ENCODE data around the gene CDC27. TPM values are rescaled to one million over a fixed set of nuclear protein-coding genes. Genes with fewer than 3 reads are reported as not detected.

Gene CDC27
- total RNA-seq, 6 experiments from 2014 or later = 27.5 to 50.4 (median 32.9) TPM

DNA sequence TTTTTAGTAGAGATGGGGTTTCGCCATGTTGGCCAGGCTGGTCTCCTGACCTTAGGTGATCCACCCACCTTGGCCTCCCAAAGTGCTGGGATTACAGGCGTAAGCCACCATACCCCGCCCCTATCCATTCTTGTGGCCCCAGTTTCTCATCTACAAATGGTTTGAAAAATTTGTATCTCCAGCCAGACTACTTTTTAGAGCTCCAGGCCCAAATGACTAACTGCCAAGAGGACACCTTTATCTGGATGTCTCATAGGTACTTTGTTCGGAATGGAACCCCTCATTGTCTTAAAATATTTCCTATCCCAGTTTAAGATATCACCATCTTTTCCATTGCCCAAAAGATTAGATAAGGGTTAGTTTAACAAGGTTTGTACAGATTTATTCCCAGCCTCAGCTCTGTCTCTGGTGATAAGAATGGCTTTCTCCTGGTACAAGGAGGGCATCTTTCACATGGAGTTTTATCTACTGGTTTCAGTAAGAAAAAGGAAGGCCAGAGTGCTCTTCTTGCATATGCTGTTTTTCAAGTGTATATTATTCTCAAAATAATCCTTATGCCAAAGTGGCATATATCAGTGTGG lies 4.9 kb upstream of the CDC27 start:
- H3K9me3 ChIP-seq = no peaks in the 10 kb centered on the region
- DNase-seq (no peak), ATAC-seq (no peak)
- TF ChIP-seq POLR2A (IDR thresholded peaks at IDR 0.05) = no peak
- WGBS (ENCODE audit: insufficient coverage, low coverage, low lambda C conversion rate, missing lambda C conversion rate) = 92% methylated on average over 4 of the region's 4 CpGs
- H3K4me3 ChIP-seq = no peak overlapping the region
- H3K27ac ChIP-seq = no peak overlapping the region
- intact Hi-C loops (cut with DNase I) = no loop called here
- no peaks in the 10 kb centered on the region for H3K27me3 ChIP-seq
- H3K36me3 ChIP-seq = no peaks in the 10 kb centered on the region
- H3K4me1 ChIP-seq = no peaks in the 10 kb centered on the region

DNA sequence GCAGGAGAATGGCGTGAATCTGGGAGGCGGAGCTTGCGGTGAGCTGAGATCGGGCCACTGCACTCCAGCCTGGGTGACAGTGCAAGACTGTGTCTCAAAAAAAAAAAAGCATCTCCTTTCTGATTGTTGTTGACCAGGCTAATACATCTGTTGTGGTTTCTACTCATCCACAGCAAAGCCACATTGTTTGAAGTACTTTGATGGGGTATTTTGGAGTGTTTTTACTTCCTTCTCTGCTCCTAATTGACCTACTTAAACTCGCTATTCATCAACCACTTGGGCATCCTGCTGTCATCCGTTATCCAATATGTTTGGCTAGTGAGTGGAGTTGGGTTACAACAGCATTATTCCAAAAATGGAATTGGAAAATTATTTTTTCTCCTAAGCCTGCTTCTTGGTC lies 3.5 kb upstream of the CDC27 start:
- 57% methylated on average over 6 of the region's 6 CpGs for WGBS (ENCODE audit: insufficient coverage, low coverage, low lambda C conversion rate, missing lambda C conversion rate)
- ATAC-seq = no peak
- intact Hi-C loops (cut with DNase I) = no loop called here

DNA sequence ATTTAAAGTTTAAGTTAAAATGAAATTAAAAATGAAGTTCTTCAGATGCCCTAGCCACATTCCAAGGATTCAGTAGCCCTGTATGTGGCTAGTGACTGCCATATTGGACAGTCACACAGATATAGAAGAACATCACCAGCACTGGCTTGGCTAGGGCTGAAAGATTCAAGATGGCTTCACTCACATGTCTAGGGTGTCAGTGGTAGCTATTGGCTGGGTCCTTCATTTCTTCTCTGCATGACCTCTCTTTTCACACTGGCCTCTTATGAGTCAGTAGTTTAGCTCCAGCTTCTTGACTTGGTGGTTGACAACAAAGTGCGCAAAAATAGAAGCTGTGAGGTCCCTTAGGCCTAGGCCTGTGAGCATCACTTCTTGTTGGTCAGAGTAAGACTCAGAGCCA lies 1.7 kb upstream of the CDC27 start:
- WGBS (ENCODE audit: insufficient coverage, low coverage, low lambda C conversion rate, missing lambda C conversion rate) = 100% methylated on average over 1 of the region's 1 CpG
- no peaks in the 10 kb centered on the region for H3K9me3 ChIP-seq
- peaks cover 0 to 15% (median 7%) of the 10 kb centered on the region in 4 donors for H3K4me1 ChIP-seq
- no peaks in the 10 kb centered on the region for H3K27me3 ChIP-seq
- no peak for DNase-seq
- no peaks in the 10 kb centered on the region for H3K36me3 ChIP-seq
- no peak overlapping the region for H3K4me3 ChIP-seq
- ATAC-seq = no peak
- no peak for TF ChIP-seq POLR2A (IDR thresholded peaks at IDR 0.05)
- TF ChIP-seq, protein P1, sequence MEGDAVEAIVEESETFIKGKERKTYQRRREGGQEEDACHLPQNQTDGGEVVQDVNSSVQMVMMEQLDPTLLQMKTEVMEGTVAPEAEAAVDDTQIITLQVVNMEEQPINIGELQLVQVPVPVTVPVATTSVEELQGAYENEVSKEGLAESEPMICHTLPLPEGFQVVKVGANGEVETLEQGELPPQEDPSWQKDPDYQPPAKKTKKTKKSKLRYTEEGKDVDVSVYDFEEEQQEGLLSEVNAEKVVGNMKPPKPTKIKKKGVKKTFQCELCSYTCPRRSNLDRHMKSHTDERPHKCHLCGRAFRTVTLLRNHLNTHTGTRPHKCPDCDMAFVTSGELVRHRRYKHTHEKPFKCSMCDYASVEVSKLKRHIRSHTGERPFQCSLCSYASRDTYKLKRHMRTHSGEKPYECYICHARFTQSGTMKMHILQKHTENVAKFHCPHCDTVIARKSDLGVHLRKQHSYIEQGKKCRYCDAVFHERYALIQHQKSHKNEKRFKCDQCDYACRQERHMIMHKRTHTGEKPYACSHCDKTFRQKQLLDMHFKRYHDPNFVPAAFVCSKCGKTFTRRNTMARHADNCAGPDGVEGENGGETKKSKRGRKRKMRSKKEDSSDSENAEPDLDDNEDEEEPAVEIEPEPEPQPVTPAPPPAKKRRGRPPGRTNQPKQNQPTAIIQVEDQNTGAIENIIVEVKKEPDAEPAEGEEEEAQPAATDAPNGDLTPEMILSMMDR (IDR thresholded peaks at IDR 0.05) = no peak
- intact Hi-C loops (cut with DNase I) = no loop called here
- H3K27ac ChIP-seq = no peak overlapping the region

More for the DNA sequence above, 3.5 kb upstream of the CDC27 start:
- TF ChIP-seq POLR2A (IDR thresholded peaks at IDR 0.05) = no peak
- TF ChIP-seq, protein P1 (IDR thresholded peaks at IDR 0.05) = no peak
- Histone ChIP-seq H3K4me1 (peaks cover 0 to 6% (median 3%) of the 10 kb centered on the region in 4 donors), H3K36me3 (no peaks in the 10 kb centered on the region), H3K9me3 (no peaks in the 10 kb centered on the region), H3K4me3 (no peak overlapping the region), H3K27ac (no peak overlapping the region), H3K27me3 (no peaks in the 10 kb centered on the region)
- no peak for DNase-seq

DNA sequence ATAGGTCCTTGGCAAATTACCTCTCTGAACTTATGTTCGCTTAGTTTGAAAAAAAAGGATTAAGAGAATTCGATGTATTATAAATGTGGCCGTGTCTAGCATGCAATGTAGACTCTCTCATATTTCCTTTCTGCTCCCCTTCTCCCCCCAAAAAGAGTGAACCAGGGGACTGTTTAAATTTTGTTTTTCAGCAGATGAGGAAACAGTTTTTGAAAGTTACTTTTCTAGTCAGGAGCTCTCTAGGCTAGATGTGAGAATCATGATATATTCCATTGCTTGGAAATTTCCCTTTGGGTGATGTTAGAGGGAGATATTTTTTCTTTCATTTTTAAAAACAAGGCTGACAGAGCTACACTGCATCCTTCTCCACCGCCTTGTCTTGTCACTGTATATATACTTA lies 1.1 kb upstream of the CDC27 start:
- Histone ChIP-seq H3K36me3 (no peaks in the 10 kb centered on the region), H3K4me3 (no peak overlapping the region), H3K9me3 (no peaks in the 10 kb centered on the region), H3K4me1 (peaks cover 0 to 15% (median 7%) of the 10 kb centered on the region in 4 donors), H3K27me3 (no peaks in the 10 kb centered on the region), H3K27ac (no peak overlapping the region)
- DNase-seq (no peak), ATAC-seq (no peak)
- TF ChIP-seq POLR2A (IDR thresholded peaks at IDR 0.05) = no peak
- TF ChIP-seq, protein P1 (IDR thresholded peaks at IDR 0.05) = no peak
- 98% methylated on average over 4 of the region's 4 CpGs for WGBS (ENCODE audit: insufficient coverage, low coverage, low lambda C conversion rate, missing lambda C conversion rate)
- intact Hi-C loops (cut with DNase I) = no loop called here

DNA sequence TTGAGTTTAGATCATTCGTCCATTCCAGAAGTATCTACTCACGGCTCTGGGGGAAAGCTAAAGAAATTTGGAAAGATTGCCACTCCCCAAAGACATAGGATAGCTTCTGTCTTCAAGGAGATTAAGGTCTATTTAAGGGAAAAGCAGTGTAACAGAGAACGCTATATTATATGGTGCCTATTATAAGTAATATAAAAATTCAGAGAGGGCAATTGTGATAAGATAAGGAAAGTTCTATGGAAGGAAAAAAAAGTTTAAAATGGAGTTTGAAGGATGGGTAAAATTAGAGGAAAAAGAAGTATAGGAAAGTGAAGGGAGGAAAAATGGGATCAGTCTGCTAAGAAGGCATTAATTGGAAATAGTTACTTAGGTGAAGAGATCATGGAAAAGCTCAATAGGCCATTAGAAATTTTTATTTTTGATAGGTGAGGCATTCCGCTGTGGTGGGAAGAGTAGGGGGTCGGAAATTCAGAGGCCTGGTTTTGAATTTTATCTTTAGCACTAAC lies 690 bp upstream of the CDC27 start:
- ATAC-seq = no peak
- peak overlapping the region; percentile 26 to 53 (median 51) for H3K27ac ChIP-seq

More for the DNA sequence above, 690 bp upstream of the CDC27 start:
- Histone ChIP-seq H3K27me3 (no peaks in the 10 kb centered on the region), H3K36me3 (no peaks in the 10 kb centered on the region), H3K4me3 (peak overlapping the region; percentile 23 to 87 (median 74)), H3K9me3 (no peaks in the 10 kb centered on the region), H3K4me1 (peaks cover 0 to 15% (median 7%) of the 10 kb centered on the region in 4 donors)
- 42% methylated on average over 5 of the region's 5 CpGs for WGBS (ENCODE audit: insufficient coverage, low coverage, low lambda C conversion rate, missing lambda C conversion rate)
- TF ChIP-seq, protein P1 (IDR thresholded peaks at IDR 0.05) = no peak
- TF ChIP-seq POLR2A (IDR thresholded peaks at IDR 0.05) = no peak
- intact Hi-C loops (cut with DNase I) = no loop called here
- no peak for DNase-seq

Data from right lobe of liver (tissue), 6 donors.